Transverse colon (tissue), 4 donors: Measurements from ENCODE around the gene SLC8A3.

Experiments
- CTCF ChIP-seq, 5 experiments: fragments of 200-600 bp in 3 of 5; fragments of 450-650 bp in 2 of 5; sonication (generic) in 3 of 5; IDR thresholded peaks; 1 replicate in 2 of 5; 2 replicates in 3 of 5; pipeline ENCODE4 v1.5.1; 2016 to 2017; ENCODE audit warnings: antibody characterized with exemption in 5 of 5, inconsistent platforms in 3 of 5, mild to moderate bottlenecking in 2 of 5, moderate library complexity in 1 of 5
- POLR2A ChIP-seq: fragments of 450-650 bp; IDR thresholded peaks from one replicate; pipeline ENCODE4 v1.6.1; 2016; ENCODE audit warnings: antibody characterized with exemption, mild to moderate bottlenecking, moderate library complexity
- POLR2AphosphoS5 ChIP-seq, 3 donors: sonication (generic); formaldehyde crosslinking; IDR thresholded peaks; one replicate each; pipeline ENCODE4 v1.6.1; 2016; ENCODE audit warnings: antibody characterized with exemption in 3 of 3

GRCh38 chr14:70213721-70214282 lies 25.1 kb upstream of the SLC8A3 start:
- TF ChIP-seq CTCF (IDR thresholded peaks at IDR 0.05) (no peak), POLR2A (no peak), POLR2AphosphoS5 (IDR thresholded peaks at IDR 0.05) (no peak)
